Endodermal cell (in vitro differentiated cells): ENCODE results near the gene CROCC2. TPM values are rescaled to one million over a fixed set of nuclear protein-coding genes. Genes with fewer than 3 reads are reported as not detected.

Experiments
- DNase-seq: peaks from one replicate; pipeline ENCODE4 v3.0.0-alpha.2; 2017
- H3K27ac ChIP-seq: 2 replicates; pipeline ENCODE4 v1.5.1; 2013; ENCODE audit warnings: mild to moderate bottlenecking, low read depth, low read length, moderate library complexity
- H3K27me3 ChIP-seq: 2 replicates; pipeline ENCODE4 v1.6.1; 2013; ENCODE audit warnings: mild to moderate bottlenecking, low read length, moderate library complexity; ENCODE audit not compliant: insufficient read depth, control insufficient read depth, poor library complexity, severe bottlenecking
- H3K36me3 ChIP-seq: 2 replicates; pipeline ENCODE4 v1.7.0; 2013; ENCODE audit warnings: mild to moderate bottlenecking, low read length, moderate library complexity; ENCODE audit not compliant: control insufficient read depth, insufficient read depth
- H3K4me1 ChIP-seq: one replicate; pipeline ENCODE4 v1.7.0; 2013; ENCODE audit warnings: low read length; ENCODE audit not compliant: control insufficient read depth, insufficient read depth
- H3K4me3 ChIP-seq: 2 replicates; pipeline ENCODE4 v1.5.1; 2013; ENCODE audit warnings: mild to moderate bottlenecking, low read length, moderate library complexity
- H3K9ac ChIP-seq: 2 replicates; pipeline ENCODE4 v1.6.1; 2013; ENCODE audit warnings: mild to moderate bottlenecking, low read length, moderate library complexity; ENCODE audit not compliant: poor library complexity, severe bottlenecking; ENCODE audit errors: extremely low read depth
- H3K9me3 ChIP-seq: 2 replicates; pipeline ENCODE4 v1.6.1; 2013; ENCODE audit warnings: mild to moderate bottlenecking, low read length, moderate library complexity; ENCODE audit not compliant: control insufficient read depth
- H3K27ac Mint-ChIP-seq: 2 replicates; pipeline ENCODE4 v1.8.0; 2020; ENCODE audit warnings: mixed read lengths
- H3K27me3 Mint-ChIP-seq: 2 replicates; pipeline ENCODE4 v1.8.0; 2021; ENCODE audit warnings: mild to moderate bottlenecking, mixed read lengths; ENCODE audit not compliant: insufficient read depth
- H3K36me3 Mint-ChIP-seq: 2 replicates; pipeline ENCODE4 v1.8.0; 2020; ENCODE audit warnings: low read depth, mixed read lengths
- H3K4me1 Mint-ChIP-seq: 2 replicates; pipeline ENCODE4 v1.8.0; 2020; ENCODE audit warnings: mixed read lengths
- H3K4me3 Mint-ChIP-seq: 2 replicates; pipeline ENCODE4 v1.8.0; 2020; ENCODE audit warnings: mild to moderate bottlenecking, moderate library complexity, mixed read lengths
- H3K9me3 Mint-ChIP-seq: 2 replicates; pipeline ENCODE4 v1.8.0; 2020; ENCODE audit warnings: mild to moderate bottlenecking, mixed read lengths
- WGBS, 2 experiments: methylation state at CpG; one replicate each; pipeline versions ENCODE4 v1.1.5 to v1.1.7; 2013; ENCODE audit warnings: missing lambda C conversion rate in 2 of 2, mixed read lengths in 1 of 2; ENCODE audit not compliant: insufficient coverage in 1 of 2, insufficient read length in 1 of 2; 5-methylcytosine and 5-hydroxymethylcytosine counted together
- total RNA-seq, 2 donors: library from RNA; stranded (reverse); fragmentation: NEBNext Ultra II Directional in 1 of 2; extraction: Animal tissue kit (Norgen Biotek cat#: 25700) in 1 of 2; gene quantifications; 2 replicates in 1 of 2; 3 replicates in 1 of 2; pipeline ENCODE4 v1.2.1, GENCODE V29; 2021
- TF ChIP-seq, protein P1 (sequence below): fragments of 200-600 bp; sonication (generic); conservative IDR thresholded peaks from 2 replicates; pipeline ENCODE4 v1.5.0; 2021; ENCODE audit warnings: antibody characterized with exemption, mild to moderate bottlenecking

CROCC2 gene
- total RNA-seq, 2 donors from 2014 or later, result not detected

GRCh38 chr2:240947607-240948006, 41.5 kb downstream of the CROCC2 start:
- Histone ChIP-seq H3K9me3 (no peaks in the 10 kb centered on the region), H3K9ac (no peak overlapping the region), H3K27ac (no peak overlapping the region), H3K4me1 (no peaks in the 10 kb centered on the region), H3K36me3 (no peaks in the 10 kb centered on the region), H3K27me3 (no peaks in the 10 kb centered on the region), H3K4me3 (no peak overlapping the region)
- Mint-ChIP-seq H3K9me3 (no peaks in the 10 kb centered on the region), H3K36me3 (no peaks in the 10 kb centered on the region), H3K4me3 (no peak overlapping the region), H3K27ac (no peak overlapping the region), H3K4me1 (peaks cover 6% of the 10 kb centered on the region), H3K27me3 (no peaks in the 10 kb centered on the region)
- DNase-seq, result no peak
- WGBS, 2 experiments, result 91 to 98% methylated on average over 4 to 7 of the region's 7 CpGs
- TF ChIP-seq, protein P1, sequence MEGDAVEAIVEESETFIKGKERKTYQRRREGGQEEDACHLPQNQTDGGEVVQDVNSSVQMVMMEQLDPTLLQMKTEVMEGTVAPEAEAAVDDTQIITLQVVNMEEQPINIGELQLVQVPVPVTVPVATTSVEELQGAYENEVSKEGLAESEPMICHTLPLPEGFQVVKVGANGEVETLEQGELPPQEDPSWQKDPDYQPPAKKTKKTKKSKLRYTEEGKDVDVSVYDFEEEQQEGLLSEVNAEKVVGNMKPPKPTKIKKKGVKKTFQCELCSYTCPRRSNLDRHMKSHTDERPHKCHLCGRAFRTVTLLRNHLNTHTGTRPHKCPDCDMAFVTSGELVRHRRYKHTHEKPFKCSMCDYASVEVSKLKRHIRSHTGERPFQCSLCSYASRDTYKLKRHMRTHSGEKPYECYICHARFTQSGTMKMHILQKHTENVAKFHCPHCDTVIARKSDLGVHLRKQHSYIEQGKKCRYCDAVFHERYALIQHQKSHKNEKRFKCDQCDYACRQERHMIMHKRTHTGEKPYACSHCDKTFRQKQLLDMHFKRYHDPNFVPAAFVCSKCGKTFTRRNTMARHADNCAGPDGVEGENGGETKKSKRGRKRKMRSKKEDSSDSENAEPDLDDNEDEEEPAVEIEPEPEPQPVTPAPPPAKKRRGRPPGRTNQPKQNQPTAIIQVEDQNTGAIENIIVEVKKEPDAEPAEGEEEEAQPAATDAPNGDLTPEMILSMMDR, result no peak

DNA sequence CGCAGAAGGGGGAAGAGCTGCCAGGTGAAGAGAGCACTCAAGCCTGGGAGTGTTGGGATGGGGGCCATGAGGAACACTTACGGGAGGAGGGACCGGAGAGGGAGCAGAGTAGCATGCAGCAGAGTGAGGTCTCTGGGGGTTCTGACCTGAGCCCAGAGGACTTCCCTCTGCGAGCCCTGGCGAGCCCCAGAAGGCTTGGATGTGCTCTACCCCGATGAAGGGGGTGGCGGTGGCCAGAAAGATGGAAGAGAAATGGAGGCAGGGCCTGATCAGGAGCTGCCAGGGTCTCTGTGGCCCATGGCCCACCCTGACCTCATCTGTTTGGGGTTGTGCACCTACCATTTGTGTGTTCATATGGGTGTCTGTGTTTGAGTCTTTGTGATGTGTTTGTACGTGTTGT, 42.0 kb downstream of the CROCC2 start:
- H3K4me3 ChIP-seq, result no peak overlapping the region
- H3K4me3 Mint-ChIP-seq, result no peak overlapping the region
- H3K9me3 ChIP-seq, result no peaks in the 10 kb centered on the region
- H3K4me1 Mint-ChIP-seq, result peaks cover 6% of the 10 kb centered on the region
- TF ChIP-seq, protein P1, result no peak
- no peaks in the 10 kb centered on the region for H3K4me1 ChIP-seq
- 97 to 98% methylated on average over 8 of the region's 8 CpGs for WGBS, 2 experiments
- no peaks in the 10 kb centered on the region for H3K36me3 ChIP-seq
- no peak overlapping the region for H3K27ac ChIP-seq
- H3K27me3 ChIP-seq, result no peaks in the 10 kb centered on the region
- H3K36me3 Mint-ChIP-seq, result no peaks in the 10 kb centered on the region
- DNase-seq, result no peak
- no peaks in the 10 kb centered on the region for H3K27me3 Mint-ChIP-seq
- H3K27ac Mint-ChIP-seq, result no peak overlapping the region
- H3K9ac ChIP-seq, result no peak overlapping the region
- no peaks in the 10 kb centered on the region for H3K9me3 Mint-ChIP-seq

GRCh38 chr2:240948905-240949790, 43.0 kb downstream of the CROCC2 start:
- TF ChIP-seq, protein P1, result no peak
- Histone ChIP-seq H3K9me3 (no peaks in the 10 kb centered on the region), H3K4me3 (no peak overlapping the region), H3K36me3 (no peaks in the 10 kb centered on the region), H3K9ac (no peak overlapping the region), H3K27ac (no peak overlapping the region), H3K27me3 (no peaks in the 10 kb centered on the region), H3K4me1 (no peaks in the 10 kb centered on the region)
- Mint-ChIP-seq H3K27ac (no peak overlapping the region), H3K4me3 (no peak overlapping the region), H3K36me3 (no peaks in the 10 kb centered on the region), H3K27me3 (no peaks in the 10 kb centered on the region), H3K9me3 (no peaks in the 10 kb centered on the region), H3K4me1 (peaks cover 6% of the 10 kb centered on the region)
- peak; percentile 38 for DNase-seq
- WGBS, 2 experiments, result 83 to 89% methylated on average over 19 to 23 of the region's 23 CpGs
